RWPE2 (cell line): ENCODE measurements around the gene C2CD2.
"Not testable (repeated sequence)": the region's sequence is repeated elsewhere in the genome, so short reads cannot be mapped to it uniquely, and the experiment has no call there.

Experiments used
- ATAC-seq: fragments of 200-7000 bp; cut with Tn5 transposase; 3 replicates; pipeline ENCODE4 v1.9.1; 2021; ENCODE audit warnings: low read depth
- DNase-seq: peaks from one replicate; pipeline ENCODE4 v3.0.0-alpha.2; 2020; ENCODE audit warnings: low spot score
- H3K27ac ChIP-seq: fragments of 450-650 bp; 2 replicates; pipeline ENCODE4 v1.5.1; 2017; ENCODE audit warnings: mild to moderate bottlenecking; ENCODE audit not compliant: poor library complexity, severe bottlenecking
- H3K27me3 ChIP-seq: fragments of 250-450 bp; sonication (Bioruptor Pico); 2 replicates; pipeline ENCODE4 v1.5.1; 2021; ENCODE audit warnings: mild to moderate bottlenecking, moderate library complexity; ENCODE audit not compliant: insufficient read depth, poor library complexity, severe bottlenecking
- H3K36me3 ChIP-seq: fragments of 250-450 bp; sonication (Bioruptor Pico); 2 replicates; pipeline ENCODE4 v1.5.1; 2020; ENCODE audit warnings: low read depth, mild to moderate bottlenecking, moderate library complexity
- H3K4me1 ChIP-seq: fragments of 250-450 bp; sonication (Bioruptor Pico); 2 replicates; pipeline ENCODE4 v1.5.1; 2021; ENCODE audit warnings: mild to moderate bottlenecking, moderate library complexity; ENCODE audit not compliant: insufficient read depth, poor library complexity, severe bottlenecking
- H3K4me3 ChIP-seq: fragments of 250-450 bp; sonication (Bioruptor Pico); 2 replicates; pipeline ENCODE4 v1.5.1; 2021; ENCODE audit warnings: mild to moderate bottlenecking, moderate library complexity; ENCODE audit not compliant: severe bottlenecking
- H3K9me3 ChIP-seq: fragments of 250-450 bp; sonication (Bioruptor Pico); 2 replicates; pipeline ENCODE4 v1.5.1; 2021; ENCODE audit warnings: mild to moderate bottlenecking, moderate library complexity; ENCODE audit not compliant: severe bottlenecking
- TF ChIP-seq, protein P1 (sequence below): fragments of 450-650 bp; IDR thresholded peaks from one replicate; pipeline ENCODE4 v1.5.1; 2017; ENCODE audit warnings: mild to moderate bottlenecking, moderate library complexity; ENCODE audit not compliant: poor library complexity, severe bottlenecking

Gene C2CD2

DNA sequence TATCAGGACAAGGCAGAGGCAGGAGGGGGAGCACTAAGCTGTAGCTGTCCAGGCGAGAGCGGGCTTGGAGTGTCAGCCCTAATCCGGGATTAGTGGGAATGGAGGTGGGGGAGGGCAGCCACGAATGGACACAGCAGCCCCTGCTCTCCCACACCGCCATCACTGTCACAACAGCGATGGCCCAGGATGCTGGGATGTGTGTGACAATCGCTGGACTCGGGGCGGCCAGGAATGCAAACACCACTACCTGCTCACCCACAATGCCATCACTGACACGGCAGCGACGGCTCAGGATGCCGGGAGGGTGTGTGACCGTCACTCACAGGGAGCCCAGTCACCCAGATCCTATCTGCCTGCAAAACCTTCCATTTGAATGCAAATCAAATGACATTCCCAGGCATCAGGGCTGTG lies 2.9 kb downstream of the C2CD2 start:
- Histone ChIP-seq H3K27ac (no peak overlapping the region), H3K4me3 (no peak overlapping the region), H3K27me3 (no peaks in the 10 kb centered on the region), H3K4me1 (peaks cover 7% of the 10 kb centered on the region), H3K36me3 (no peaks in the 10 kb centered on the region; the same call in 1 of the 2 replicates), H3K9me3 (no peaks in the 10 kb centered on the region)
- ATAC-seq (no peak), DNase-seq (no peak)
- TF ChIP-seq, protein P1, sequence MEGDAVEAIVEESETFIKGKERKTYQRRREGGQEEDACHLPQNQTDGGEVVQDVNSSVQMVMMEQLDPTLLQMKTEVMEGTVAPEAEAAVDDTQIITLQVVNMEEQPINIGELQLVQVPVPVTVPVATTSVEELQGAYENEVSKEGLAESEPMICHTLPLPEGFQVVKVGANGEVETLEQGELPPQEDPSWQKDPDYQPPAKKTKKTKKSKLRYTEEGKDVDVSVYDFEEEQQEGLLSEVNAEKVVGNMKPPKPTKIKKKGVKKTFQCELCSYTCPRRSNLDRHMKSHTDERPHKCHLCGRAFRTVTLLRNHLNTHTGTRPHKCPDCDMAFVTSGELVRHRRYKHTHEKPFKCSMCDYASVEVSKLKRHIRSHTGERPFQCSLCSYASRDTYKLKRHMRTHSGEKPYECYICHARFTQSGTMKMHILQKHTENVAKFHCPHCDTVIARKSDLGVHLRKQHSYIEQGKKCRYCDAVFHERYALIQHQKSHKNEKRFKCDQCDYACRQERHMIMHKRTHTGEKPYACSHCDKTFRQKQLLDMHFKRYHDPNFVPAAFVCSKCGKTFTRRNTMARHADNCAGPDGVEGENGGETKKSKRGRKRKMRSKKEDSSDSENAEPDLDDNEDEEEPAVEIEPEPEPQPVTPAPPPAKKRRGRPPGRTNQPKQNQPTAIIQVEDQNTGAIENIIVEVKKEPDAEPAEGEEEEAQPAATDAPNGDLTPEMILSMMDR = no peak

DNA sequence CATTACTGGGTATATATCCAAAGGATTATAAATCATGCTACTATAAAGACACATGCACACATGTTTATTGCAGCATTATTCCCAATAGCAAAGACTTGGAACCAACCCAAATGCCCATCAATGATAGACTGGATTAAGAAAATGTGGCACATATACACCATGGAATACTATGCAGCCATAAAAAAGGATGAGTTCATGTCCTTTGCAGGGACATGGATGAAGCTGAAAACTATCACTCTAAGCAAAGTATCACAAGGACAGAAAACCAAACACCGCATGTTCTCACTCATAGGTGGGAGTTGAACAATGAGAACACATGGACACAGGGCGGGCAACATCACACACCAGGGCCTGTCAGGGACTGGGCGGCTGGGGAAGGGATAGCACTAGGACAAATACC lies 4.2 kb downstream of the C2CD2 start:
- not testable (repeated sequence) for H3K27me3 ChIP-seq, H3K4me1 ChIP-seq, H3K36me3 ChIP-seq, H3K9me3 ChIP-seq, H3K27ac ChIP-seq, ATAC-seq, H3K4me3 ChIP-seq, DNase-seq

DNA sequence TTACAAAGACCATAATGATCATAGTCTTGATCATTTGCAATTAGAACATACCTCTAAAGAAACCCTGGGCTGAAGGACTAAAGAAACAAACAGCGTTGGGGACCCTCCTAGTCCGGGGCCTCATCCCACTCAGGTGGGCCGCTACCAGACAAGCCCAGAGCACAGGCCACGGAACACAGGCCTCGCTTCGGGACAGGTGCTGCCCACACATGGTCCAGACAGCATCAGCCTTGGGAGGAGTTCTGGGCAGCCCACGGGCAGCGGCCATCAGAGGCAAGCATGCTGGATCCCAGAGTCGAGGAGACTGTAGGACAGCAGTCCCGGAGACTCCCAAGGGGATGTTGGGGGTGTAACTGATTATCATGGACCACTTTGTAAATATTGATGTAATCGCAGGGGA lies 4.9 kb downstream of the C2CD2 start:
- no peaks in the 10 kb centered on the region; the same call in 1 of the 2 replicates for H3K36me3 ChIP-seq
- DNase-seq = no peak
- TF ChIP-seq, protein P1 = no peak
- H3K27ac ChIP-seq = no peak overlapping the region
- H3K4me3 ChIP-seq = no peak overlapping the region
- no peak for ATAC-seq
- peaks cover 7% of the 10 kb centered on the region for H3K4me1 ChIP-seq
- H3K27me3 ChIP-seq = no peaks in the 10 kb centered on the region
- H3K9me3 ChIP-seq = no peaks in the 10 kb centered on the region

DNA sequence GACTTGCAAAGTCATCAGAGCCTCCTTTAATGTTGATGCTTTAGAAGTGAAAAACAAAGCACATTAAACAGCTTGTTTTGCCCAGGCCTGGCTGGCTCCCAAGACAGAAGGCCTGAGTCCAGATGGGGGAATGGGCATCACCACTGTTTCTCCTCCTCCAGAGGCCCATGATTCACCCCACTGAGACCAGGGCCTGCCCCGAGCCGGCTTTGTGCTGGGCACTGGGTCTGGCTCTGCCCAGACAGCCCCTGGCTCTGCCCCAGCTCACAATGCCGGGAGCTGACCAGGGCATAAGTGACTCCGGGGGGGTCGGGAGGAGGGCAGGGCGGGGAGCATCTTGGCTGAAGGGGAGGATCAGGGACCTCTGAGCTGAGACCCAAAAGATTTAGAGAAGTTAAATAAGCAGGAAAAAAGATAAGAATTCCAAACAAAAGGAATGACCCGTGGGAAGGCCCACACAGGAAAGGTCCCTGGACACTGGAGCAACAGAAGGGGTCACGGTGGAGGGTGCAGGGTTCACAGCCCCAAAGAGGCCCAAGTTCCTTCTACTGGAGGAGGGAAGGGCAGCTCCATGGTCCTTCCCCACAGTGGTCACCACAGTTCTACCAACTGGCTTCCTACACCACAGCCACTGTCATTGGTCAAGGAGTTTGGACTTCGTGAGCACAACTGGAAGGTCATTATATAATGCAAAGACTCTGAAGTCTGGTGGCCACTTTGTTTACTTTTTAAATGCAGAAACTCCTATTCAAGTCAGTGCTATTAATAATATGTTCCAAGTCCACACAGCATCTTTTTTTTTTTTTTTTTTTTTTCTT lies 5.5 kb downstream of the C2CD2 start:
- no peaks in the 10 kb centered on the region for H3K27me3 ChIP-seq

DNA sequence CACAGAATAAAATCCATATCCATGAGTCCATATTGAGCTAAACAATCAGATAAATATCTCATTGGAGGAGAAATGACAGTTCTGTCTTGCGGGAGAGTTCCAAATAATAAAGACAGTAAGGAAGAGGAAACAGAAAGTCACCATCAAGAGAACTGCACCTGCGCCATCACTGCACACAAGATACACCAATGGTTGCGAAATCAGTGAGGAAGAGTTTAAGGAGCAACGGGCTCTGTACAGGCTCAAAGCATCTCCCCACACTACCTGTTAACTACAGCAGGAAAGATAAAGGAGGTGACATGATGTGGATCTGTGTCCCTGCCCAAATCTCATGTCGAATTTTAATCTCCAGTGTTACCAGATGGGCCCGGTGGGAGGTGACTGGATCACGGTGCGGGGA lies 7.8 kb downstream of the C2CD2 start:
- H3K36me3 ChIP-seq = no peaks in the 10 kb centered on the region; the same call in 1 of the 2 replicates
- H3K4me1 ChIP-seq = no peaks in the 10 kb centered on the region
- no peak for ATAC-seq
- no peak overlapping the region for H3K4me3 ChIP-seq
- no peaks in the 10 kb centered on the region for H3K27me3 ChIP-seq
- TF ChIP-seq, protein P1 = no peak
- no peaks in the 10 kb centered on the region for H3K9me3 ChIP-seq
- H3K27ac ChIP-seq = no peak overlapping the region
- no peak for DNase-seq

More for the DNA sequence above, 5.5 kb downstream of the C2CD2 start:
- no peaks in the 10 kb centered on the region; the same call in 1 of the 2 replicates for H3K36me3 ChIP-seq
- no peaks in the 10 kb centered on the region for H3K9me3 ChIP-seq
- no peak for DNase-seq
- TF ChIP-seq, protein P1 = no peak
- peak; percentile 38; the same call in 1 of the 3 replicates for ATAC-seq
- peaks cover 7% of the 10 kb centered on the region for H3K4me1 ChIP-seq
- H3K4me3 ChIP-seq = no peak overlapping the region
- H3K27ac ChIP-seq = no peak overlapping the region
